Gastroesophageal sphincter (tissue), 4 donors: Measurements from ENCODE around the gene TOB1. TPM values are rescaled to one million over a fixed set of nuclear protein-coding genes. Genes with fewer than 3 reads are reported as not detected.

Experiments
- ATAC-seq: fragments of 150-250 bp; one replicate; pipeline ENCODE4 v1.9.1; 2016; ENCODE audit warnings: mild to moderate bottlenecking, moderate library complexity
- H3K27ac ChIP-seq, 4 donors: fragments of 200-600 bp; sonication (generic) in 3 of 4; 1 replicate in 3 of 4; 2 replicates in 1 of 4; pipeline ENCODE4 v1.5.1; 2016 to 2019
- H3K27me3 ChIP-seq: fragments of 200-600 bp; sonication (generic); one replicate; pipeline ENCODE4 v1.5.1; 2019
- H3K36me3 ChIP-seq, 2 donors: fragments of 200-600 bp; sonication (generic); one replicate each; pipeline ENCODE4 v1.5.1; 2019; ENCODE audit warnings: control low read depth in 1 of 2
- H3K4me1 ChIP-seq, 3 donors: fragments of 200-600 bp; sonication (generic); 1 replicate in 2 of 3; 2 replicates in 1 of 3; pipeline ENCODE4 v1.5.1; 2016 to 2019; ENCODE audit warnings: control low read depth in 2 of 3
- H3K4me3 ChIP-seq, 2 donors: fragments of 200-600 bp; sonication (generic); one replicate each; pipeline ENCODE4 v1.5.1; 2019; ENCODE audit warnings: mild to moderate bottlenecking in 1 of 2, moderate library complexity in 1 of 2
- H3K9me3 ChIP-seq, 3 donors: fragments of 200-600 bp; sonication (generic); one replicate each; pipeline ENCODE4 v1.5.1; 2017 to 2019; ENCODE audit warnings: control low read depth in 2 of 3
- EP300 ChIP-seq: sonication (generic); formaldehyde crosslinking; IDR thresholded peaks from one replicate; pipeline ENCODE4 v1.6.1; 2017; ENCODE audit warnings: antibody characterized with exemption, mild to moderate bottlenecking
- POLR2A ChIP-seq, 2 donors: fragments of 450-650 bp; IDR thresholded peaks; one replicate each; pipeline ENCODE4 v1.6.1; 2017; ENCODE audit warnings: antibody characterized with exemption in 2 of 2, mild to moderate bottlenecking in 2 of 2, moderate library complexity in 1 of 2
- POLR2AphosphoS5 ChIP-seq: sonication (generic); formaldehyde crosslinking; IDR thresholded peaks from one replicate; pipeline ENCODE4 v1.6.1; 2017; ENCODE audit warnings: antibody characterized with exemption
- WGBS, 2 donors: methylation state at CpG; one replicate each; pipeline ENCODE4 v1.1.5; 2018; ENCODE audit warnings: low coverage in 1 of 2; 5-methylcytosine and 5-hydroxymethylcytosine counted together
- total RNA-seq, 4 donors: library from RNA; depleted of rRNA; stranded (reverse); fragments of >200 nt; gene quantifications; one replicate each; pipeline ENCODE4 v1.1.0, GENCODE V29; 2016
- TF ChIP-seq, protein P1 (sequence below), 4 experiments: fragments of 200-600 bp in 2 of 4; fragments of 450-650 bp in 2 of 4; sonication (generic) in 1 of 4; IDR thresholded peaks; one replicate each; pipeline ENCODE4 v1.5.1; 2017 to 2019; ENCODE audit warnings: antibody characterized with exemption in 4 of 4, mild to moderate bottlenecking in 2 of 4, moderate library complexity in 2 of 4

The TOB1 gene
- total RNA-seq, 4 donors from 2014 or later, result 27.8 to 47.2 (median 29.6) TPM

DNA sequence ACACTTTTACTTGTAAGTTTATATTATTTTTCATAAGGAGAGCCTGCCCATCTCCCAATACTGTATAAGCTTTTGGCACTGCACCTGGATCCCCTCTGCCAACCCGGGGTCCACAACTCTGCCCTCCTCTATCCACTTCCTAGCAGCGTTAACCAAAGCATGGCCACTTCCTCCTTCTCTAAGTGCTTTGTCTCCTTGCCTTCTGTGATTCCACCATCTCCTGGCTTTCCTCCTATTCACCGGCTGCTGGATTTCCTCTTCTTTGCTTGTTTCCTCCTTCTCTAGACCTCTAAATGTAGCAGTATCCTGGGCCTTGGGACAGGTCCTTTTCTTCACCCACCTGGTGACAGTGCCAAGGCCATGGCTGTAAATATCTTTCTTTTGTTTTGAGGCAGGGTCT is 50.8 kb downstream of the TOB1 start:
- Histone ChIP-seq H3K9me3 (no peaks in the 10 kb centered on the region), H3K4me3 (no peak overlapping the region), H3K4me1 (peaks cover 0 to 8% (median 0%) of the 10 kb centered on the region in 3 donors), H3K36me3 (no peaks in the 10 kb centered on the region), H3K27ac (no peak overlapping the region), H3K27me3 (no peaks in the 10 kb centered on the region)
- no peak for ATAC-seq
- TF ChIP-seq POLR2AphosphoS5, result no peak
- TF ChIP-seq POLR2A (IDR thresholded peaks at IDR 0.05), result no peak
- TF ChIP-seq, protein P1, sequence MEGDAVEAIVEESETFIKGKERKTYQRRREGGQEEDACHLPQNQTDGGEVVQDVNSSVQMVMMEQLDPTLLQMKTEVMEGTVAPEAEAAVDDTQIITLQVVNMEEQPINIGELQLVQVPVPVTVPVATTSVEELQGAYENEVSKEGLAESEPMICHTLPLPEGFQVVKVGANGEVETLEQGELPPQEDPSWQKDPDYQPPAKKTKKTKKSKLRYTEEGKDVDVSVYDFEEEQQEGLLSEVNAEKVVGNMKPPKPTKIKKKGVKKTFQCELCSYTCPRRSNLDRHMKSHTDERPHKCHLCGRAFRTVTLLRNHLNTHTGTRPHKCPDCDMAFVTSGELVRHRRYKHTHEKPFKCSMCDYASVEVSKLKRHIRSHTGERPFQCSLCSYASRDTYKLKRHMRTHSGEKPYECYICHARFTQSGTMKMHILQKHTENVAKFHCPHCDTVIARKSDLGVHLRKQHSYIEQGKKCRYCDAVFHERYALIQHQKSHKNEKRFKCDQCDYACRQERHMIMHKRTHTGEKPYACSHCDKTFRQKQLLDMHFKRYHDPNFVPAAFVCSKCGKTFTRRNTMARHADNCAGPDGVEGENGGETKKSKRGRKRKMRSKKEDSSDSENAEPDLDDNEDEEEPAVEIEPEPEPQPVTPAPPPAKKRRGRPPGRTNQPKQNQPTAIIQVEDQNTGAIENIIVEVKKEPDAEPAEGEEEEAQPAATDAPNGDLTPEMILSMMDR (IDR thresholded peaks at IDR 0.05), result no peak
- TF ChIP-seq EP300, result no peak
- 43 to 92% methylated on average over 3 of the region's 3 CpGs for WGBS, 2 donors

DNA sequence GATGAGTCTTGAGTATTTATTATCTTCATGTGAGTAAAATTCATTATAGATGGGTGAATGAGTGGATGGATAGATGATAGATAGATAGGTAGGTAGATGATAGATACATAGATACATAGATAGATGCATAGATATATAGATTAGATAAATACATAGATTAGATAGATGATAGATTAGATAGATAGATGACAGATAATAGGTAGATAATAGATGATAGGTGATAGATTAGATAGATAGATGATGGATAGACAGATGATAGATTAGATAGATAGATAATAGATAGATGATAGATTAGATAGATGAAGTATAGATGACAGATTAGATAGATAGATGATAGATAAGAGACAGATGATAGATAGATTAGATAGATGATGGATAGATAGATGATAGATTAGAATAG is 52.6 kb downstream of the TOB1 start:
- Histone ChIP-seq H3K27me3 (no peaks in the 10 kb centered on the region), H3K27ac (no peak overlapping the region), H3K4me3 (no peak overlapping the region), H3K9me3 (no peaks in the 10 kb centered on the region), H3K36me3 (no peaks in the 10 kb centered on the region), H3K4me1 (peaks cover 0 to 8% (median 0%) of the 10 kb centered on the region in 3 donors)
- TF ChIP-seq, protein P1 (IDR thresholded peaks at IDR 0.05), result no peak
- no peak for TF ChIP-seq EP300
- TF ChIP-seq POLR2AphosphoS5, result no peak
- no peak for TF ChIP-seq POLR2A (IDR thresholded peaks at IDR 0.05)
- ATAC-seq, result no peak

Other genes with a start within 250 kb of the TOB1 start
- gene ABCC3, start 231.5 kb downstream of the TOB1 start, total RNA-seq, result 10 to 100 TPM in 1 of 4 donors, 1 to 10 TPM in 3; 2.0 to 18.7 (median 5.1) TPM
- gene ANKRD40, start 158.4 kb downstream of the TOB1 start, total RNA-seq, result 100 to 1,000 TPM in 1 of 4 donors, 10 to 100 TPM in 3; 65.8 to 125 (median 89.2) TPM
- gene LUC7L3, start 146.8 kb downstream of the TOB1 start, total RNA-seq, result 100 to 1,000 TPM in 1 of 4 donors, 10 to 100 TPM in 3; 40.1 to 134 (median 54.6) TPM
- gene ANKRD40CL, start 98.8 kb downstream of the TOB1 start, total RNA-seq, result not detected
- gene WFIKKN2, start 30.8 kb downstream of the TOB1 start, total RNA-seq, result under 1 TPM; 0.16 to 0.69 (median 0.36) TPM